Subcutaneous abdominal adipose tissue (tissue), 5 donors: ENCODE measurements around the gene GATAD2A.
"Not testable (repeated sequence)": the region's sequence is repeated elsewhere in the genome, so short reads cannot be mapped to it uniquely, and the experiment has no call there.

Experiments
- H3K27ac ChIP-seq: one replicate; pipeline ENCODE4 v1.7.0; 2013; ENCODE audit warnings: low read depth, mild to moderate bottlenecking, inconsistent platforms, low read length, moderate library complexity
- H3K27me3 ChIP-seq, 5 donors: one replicate each; pipeline ENCODE4 v1.7.0; 2013; ENCODE audit warnings: low read length in 5 of 5, inconsistent platforms in 1 of 5; ENCODE audit not compliant: control insufficient read depth in 5 of 5, insufficient read depth in 4 of 5
- H3K36me3 ChIP-seq, 5 donors: one replicate each; pipeline ENCODE4 v1.7.0; 2013; ENCODE audit warnings: low read length in 5 of 5; ENCODE audit not compliant: control insufficient read depth in 5 of 5, insufficient read depth in 5 of 5
- H3K4me1 ChIP-seq, 5 donors: one replicate each; pipeline ENCODE4 v1.7.0; 2013; ENCODE audit warnings: low read length in 5 of 5, mild to moderate bottlenecking in 3 of 5, moderate library complexity in 1 of 5; ENCODE audit not compliant: control insufficient read depth in 5 of 5, insufficient read depth in 5 of 5
- H3K4me3 ChIP-seq, 5 donors: one replicate each; pipeline ENCODE4 v1.7.0; 2013; ENCODE audit warnings: low read length in 5 of 5, low read depth in 1 of 5
- H3K9ac ChIP-seq, 5 donors: one replicate each; pipeline ENCODE4 v1.7.0; 2013; ENCODE audit warnings: low read length in 5 of 5, mild to moderate bottlenecking in 4 of 5, moderate library complexity in 3 of 5
- H3K9me3 ChIP-seq, 5 donors: one replicate each; pipeline ENCODE4 v1.7.0; 2013; ENCODE audit warnings: low read length in 5 of 5; ENCODE audit not compliant: control insufficient read depth in 5 of 5
- donor health status: healthy.
- donor health status: healthy.
- donor health status: healthy.
- donor health status: healthy.
- donor health status: healthy.

The GATAD2A gene

DNA sequence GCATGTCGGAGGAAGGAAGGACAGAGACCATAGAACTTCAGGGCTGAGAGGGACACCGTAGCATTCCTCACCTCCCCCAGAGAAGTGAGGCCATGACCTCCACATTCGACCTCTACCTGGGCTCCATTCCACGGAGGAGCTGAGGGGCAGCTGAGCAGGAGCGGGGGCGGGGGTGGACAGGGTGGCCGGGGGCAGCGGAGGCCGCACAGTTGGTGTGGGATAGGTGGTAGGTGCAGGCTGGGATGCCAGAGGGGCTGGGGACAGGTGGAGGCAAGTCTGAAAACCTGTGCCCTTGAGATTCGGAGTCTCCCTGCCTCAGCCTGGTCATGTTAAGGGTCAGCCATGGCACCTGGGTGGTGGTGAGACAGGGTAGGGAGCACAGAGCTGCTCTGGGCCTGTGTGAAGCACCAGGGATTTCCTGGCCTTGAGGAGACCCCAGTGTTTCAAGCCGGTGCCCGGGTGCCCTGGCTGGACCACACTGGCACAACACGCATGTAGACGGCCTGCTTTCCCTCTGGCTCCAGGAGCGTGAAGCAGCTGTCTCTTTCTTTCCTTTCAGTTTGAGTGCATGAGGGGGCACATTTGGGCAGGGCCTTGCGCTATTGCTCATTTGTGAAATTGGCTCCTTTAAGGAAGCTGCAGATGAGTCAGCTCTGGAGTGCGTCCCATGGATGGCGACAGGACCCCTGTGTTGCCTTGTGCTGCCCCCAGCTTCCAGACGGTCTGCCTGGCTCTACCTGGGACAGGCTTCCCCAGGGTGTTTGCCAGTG, 58.1 kb downstream of the GATAD2A start:
- Histone ChIP-seq H3K4me1 (peaks cover 22 to 65% (median 63%) of the 10 kb centered on the region in 5 donors), H3K27ac (peak overlapping the region; percentile 57), H3K36me3 (peaks cover 10 to 34% (median 21%) of the 10 kb centered on the region in 5 donors), H3K4me3 (peak overlapping the region in 2 of 5 donors; percentile 30 to 32), H3K9me3 (peaks cover 8 to 14% (median 13%) of the 10 kb centered on the region in 5 donors), H3K27me3 (no peaks in the 10 kb centered on the region), H3K9ac (peak overlapping the region in 2 of 5 donors; percentile 32 to 57)

DNA sequence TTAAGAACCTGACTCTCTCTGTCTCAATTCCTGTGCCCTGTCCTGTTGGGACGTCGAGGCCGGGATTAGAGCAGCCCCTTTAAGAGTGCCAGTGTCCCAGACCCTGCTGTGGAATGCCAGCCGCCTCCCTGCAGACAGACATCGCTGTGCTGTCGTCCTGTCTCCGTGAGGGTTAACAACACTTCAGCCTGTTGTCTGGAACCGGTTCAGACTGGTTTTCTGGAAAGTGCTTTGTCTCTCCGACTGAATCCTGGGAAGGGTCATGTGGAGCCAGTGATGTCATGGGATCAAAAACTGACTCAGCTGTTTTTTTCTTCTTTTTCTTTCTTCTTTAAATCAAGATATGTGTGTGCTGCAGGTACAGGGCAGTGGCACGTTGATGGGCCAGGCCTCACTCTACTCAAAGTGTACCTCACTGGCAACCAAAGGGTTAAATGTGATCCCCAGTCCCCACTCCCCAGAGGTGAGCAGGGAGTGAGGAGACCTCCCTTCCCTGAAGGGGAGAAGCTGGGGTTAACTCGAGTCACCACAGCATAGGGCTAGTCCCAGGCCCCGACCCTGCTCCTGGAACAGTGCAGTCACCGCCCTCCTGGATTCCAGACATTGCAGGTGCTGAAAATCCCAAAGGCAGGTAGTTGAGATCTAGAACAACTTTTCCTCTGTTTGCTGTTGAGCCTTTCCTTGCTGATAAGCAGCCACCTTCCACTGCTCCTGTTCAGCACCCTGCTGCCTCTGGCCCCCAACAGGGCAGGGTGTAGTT, 59.0 kb downstream of the GATAD2A start:
- peaks cover 13 to 34% (median 21%) of the 10 kb centered on the region in 5 donors for H3K36me3 ChIP-seq
- H3K27me3 ChIP-seq: no peaks in the 10 kb centered on the region
- peak overlapping the region in 1 of 5 donors; percentile 9 for H3K4me3 ChIP-seq
- peaks cover 22 to 55% (median 54%) of the 10 kb centered on the region in 5 donors for H3K4me1 ChIP-seq
- peak overlapping the region; percentile 51 for H3K27ac ChIP-seq
- peak overlapping the region in 2 of 5 donors; percentile 29 for H3K9ac ChIP-seq
- H3K9me3 ChIP-seq: peaks cover 9 to 20% (median 17%) of the 10 kb centered on the region in 5 donors

DNA sequence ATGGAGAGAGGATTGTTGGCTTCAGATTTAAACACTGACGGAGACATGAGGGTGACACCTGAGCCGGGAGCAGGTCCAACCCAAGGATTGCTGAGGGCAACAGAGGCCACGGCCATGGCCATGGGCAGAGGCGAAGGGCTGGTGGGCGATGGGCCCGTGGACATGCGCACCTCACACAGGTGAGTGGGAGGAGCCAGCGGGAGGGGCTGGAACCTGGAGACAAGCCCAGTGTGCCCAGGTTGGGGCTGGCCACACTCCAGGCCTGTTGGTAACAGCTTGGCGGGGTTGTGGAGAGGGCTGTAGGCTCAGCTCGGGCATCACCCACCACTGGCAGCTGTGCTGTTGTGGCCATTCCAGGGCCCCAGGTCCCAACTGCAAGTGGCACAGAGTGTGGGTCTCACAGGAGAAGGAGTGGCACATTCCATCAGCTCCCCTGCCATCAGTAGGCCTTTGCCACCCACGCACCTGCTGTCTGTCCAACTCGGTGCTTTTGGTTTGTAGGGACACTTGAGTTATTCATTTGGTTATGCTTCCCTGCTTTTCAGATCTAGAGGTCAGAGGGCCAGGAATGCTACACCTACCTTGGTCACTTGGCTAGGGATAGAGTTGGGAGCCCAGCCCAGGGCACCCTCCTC, 60.1 kb downstream of the GATAD2A start:
- no peak overlapping the region for H3K27ac ChIP-seq
- peaks cover 15 to 45% (median 44%) of the 10 kb centered on the region in 5 donors for H3K4me1 ChIP-seq

DNA sequence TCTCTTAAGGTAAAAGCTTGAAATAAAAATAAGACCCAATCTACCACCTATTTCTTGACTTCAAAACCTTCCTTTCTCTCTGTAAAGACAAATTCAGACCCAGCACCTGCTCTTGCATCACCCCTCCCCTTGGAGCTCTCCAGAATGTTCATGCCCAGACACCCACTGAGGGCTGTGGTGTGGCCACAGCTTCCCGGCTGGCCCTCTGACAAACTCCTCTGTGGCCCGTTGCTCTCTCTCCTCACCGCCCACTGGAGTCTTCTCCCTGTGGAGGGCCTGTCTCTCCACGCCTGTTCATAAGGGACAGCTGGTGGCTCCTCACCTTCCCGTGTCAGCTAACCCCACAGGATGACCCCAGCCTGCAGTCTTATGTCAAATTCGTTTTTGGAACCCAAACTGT, 60.7 kb downstream of the GATAD2A start:
- no peak overlapping the region for H3K27ac ChIP-seq
- H3K36me3 ChIP-seq: peaks cover 13 to 34% (median 21%) of the 10 kb centered on the region in 5 donors
- peaks cover 13 to 41% (median 38%) of the 10 kb centered on the region in 5 donors for H3K4me1 ChIP-seq
- no peak overlapping the region for H3K4me3 ChIP-seq
- peaks cover 9 to 20% (median 17%) of the 10 kb centered on the region in 5 donors for H3K9me3 ChIP-seq
- H3K27me3 ChIP-seq: no peaks in the 10 kb centered on the region
- no peak overlapping the region for H3K9ac ChIP-seq

More for the DNA sequence above, 60.1 kb downstream of the GATAD2A start:
- Histone ChIP-seq H3K27me3 (no peaks in the 10 kb centered on the region), H3K36me3 (peaks cover 13 to 34% (median 21%) of the 10 kb centered on the region in 5 donors), H3K9me3 (peaks cover 9 to 20% (median 17%) of the 10 kb centered on the region in 5 donors), H3K9ac (no peak overlapping the region), H3K4me3 (no peak overlapping the region)

DNA sequence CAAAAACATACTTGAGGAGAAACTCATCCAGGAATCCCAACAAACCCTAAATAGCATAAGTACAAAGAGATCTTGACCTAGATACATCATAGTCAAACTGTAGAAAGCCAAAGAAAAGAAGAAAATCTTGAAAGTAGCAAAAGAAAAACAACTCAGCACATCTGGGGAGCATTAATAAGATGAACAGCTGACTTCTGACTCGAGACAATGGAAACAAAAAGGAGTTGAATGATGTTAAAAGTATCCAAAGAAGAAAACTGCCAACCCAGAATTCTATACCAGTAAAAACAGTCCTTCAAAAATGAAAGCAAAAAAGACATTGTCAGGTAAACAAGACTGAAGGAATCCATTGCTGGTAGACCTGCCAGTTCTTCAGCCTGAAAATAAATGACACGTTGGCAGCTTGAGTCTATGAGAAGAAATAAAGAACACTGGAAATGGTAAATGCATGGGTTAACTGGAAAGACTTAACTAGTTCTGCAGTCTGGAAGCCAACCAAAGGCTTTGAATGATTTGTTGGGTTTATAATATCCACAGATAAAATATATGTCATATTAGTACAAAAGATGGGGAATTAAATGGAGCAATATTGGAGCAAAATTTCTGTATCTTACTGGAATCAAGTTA, 63.1 kb downstream of the GATAD2A start:
- peaks cover 3 to 19% (median 14%) of the 10 kb centered on the region in 5 donors for H3K4me1 ChIP-seq
- no peak overlapping the region for H3K27ac ChIP-seq
- peak overlapping the region in 1 of 5 donors; percentile 7 for H3K4me3 ChIP-seq
- peaks cover 13 to 42% (median 26%) of the 10 kb centered on the region in 5 donors for H3K36me3 ChIP-seq
- peaks cover 9 to 20% (median 17%) of the 10 kb centered on the region in 5 donors for H3K9me3 ChIP-seq
- no peak overlapping the region for H3K9ac ChIP-seq
- H3K27me3 ChIP-seq: no peaks in the 10 kb centered on the region

DNA sequence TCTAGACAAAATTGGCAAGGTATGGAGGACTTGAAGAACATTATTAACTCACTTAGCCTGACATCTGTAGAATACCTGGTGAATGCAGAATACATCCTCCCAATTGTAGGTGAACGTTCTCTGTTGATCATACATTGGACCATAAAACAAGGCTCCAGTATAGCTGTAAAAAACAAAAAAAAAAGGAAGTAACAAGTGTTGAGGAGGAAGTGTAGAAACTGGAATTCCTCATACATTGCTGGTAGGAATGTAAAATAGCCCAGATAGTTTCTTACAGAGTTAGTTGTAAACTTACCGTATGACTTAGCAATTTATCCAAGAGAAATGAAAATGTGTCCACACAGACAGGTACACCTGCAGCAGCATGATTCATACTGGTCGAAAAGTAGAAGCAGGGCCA, 65.1 kb downstream of the GATAD2A start:
- Histone ChIP-seq H3K9ac (no peak overlapping the region), H3K4me3 (no peak overlapping the region), H3K27me3 (no peaks in the 10 kb centered on the region), H3K9me3 (peaks cover 9 to 20% (median 17%) of the 10 kb centered on the region in 5 donors), H3K36me3 (peaks cover 13 to 45% (median 30%) of the 10 kb centered on the region in 5 donors), H3K27ac (no peak overlapping the region), H3K4me1 (peaks cover 0 to 16% (median 6%) of the 10 kb centered on the region in 5 donors)

DNA sequence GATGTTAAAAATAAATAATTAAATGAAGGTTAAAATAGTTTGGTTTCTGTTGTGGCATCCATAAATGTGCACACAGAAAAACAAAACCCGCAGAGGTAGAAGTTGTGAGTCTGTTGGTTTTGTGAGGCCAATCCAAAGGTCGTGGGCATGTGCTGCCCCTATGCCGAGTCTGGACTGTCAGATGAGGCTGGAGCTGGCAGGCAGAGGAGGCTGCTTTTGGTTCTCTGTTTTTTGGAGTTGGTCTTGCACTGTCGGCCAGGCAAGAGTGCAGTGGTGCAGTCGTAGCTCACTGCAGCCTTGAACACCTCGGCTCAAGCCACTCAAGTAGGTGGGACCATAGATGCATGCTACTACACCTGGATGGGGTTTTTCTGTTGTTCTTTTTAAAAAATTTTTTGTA, 66.2 kb downstream of the GATAD2A start:
- peaks cover 11 to 34% (median 19%) of the 10 kb centered on the region in 5 donors for H3K36me3 ChIP-seq
- H3K27ac ChIP-seq: no peak overlapping the region
- H3K27me3 ChIP-seq: no peaks in the 10 kb centered on the region
- no peak overlapping the region for H3K4me3 ChIP-seq
- peaks cover 9 to 20% (median 17%) of the 10 kb centered on the region in 5 donors for H3K9me3 ChIP-seq
- H3K4me1 ChIP-seq: peaks cover 0 to 25% (median 10%) of the 10 kb centered on the region in 5 donors
- H3K9ac ChIP-seq: peak overlapping the region in 1 of 5 donors; percentile 4

DNA sequence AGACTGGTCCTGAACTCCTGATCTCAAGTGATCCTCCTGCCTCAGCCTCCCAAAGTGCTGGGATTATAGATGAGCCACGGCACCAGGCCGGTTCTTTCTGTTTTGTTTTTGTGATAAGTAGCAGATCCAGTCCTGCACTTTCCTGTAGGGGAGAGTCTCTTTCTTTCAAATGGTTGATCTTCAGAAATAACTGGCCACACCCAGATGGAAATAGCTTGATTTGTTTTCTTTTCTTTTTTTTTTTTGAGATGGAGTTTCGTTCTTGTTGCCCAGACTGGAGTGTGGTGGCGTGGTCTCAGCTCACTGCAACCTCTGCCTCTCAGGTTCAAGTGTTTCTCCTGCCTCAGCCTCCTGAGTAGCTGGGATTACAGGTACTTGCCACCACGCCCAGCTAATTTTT, 66.6 kb downstream of the GATAD2A start:
- Histone ChIP-seq H3K9me3 (peaks cover 9 to 20% (median 17%) of the 10 kb centered on the region in 5 donors), H3K4me1 (peaks cover 0 to 25% (median 10%) of the 10 kb centered on the region in 5 donors), H3K36me3 (peaks cover 9 to 31% (median 17%) of the 10 kb centered on the region in 5 donors)
- H3K4me3 ChIP-seq, H3K9ac ChIP-seq, H3K27me3 ChIP-seq, H3K27ac ChIP-seq: not testable (repeated sequence)

DNA sequence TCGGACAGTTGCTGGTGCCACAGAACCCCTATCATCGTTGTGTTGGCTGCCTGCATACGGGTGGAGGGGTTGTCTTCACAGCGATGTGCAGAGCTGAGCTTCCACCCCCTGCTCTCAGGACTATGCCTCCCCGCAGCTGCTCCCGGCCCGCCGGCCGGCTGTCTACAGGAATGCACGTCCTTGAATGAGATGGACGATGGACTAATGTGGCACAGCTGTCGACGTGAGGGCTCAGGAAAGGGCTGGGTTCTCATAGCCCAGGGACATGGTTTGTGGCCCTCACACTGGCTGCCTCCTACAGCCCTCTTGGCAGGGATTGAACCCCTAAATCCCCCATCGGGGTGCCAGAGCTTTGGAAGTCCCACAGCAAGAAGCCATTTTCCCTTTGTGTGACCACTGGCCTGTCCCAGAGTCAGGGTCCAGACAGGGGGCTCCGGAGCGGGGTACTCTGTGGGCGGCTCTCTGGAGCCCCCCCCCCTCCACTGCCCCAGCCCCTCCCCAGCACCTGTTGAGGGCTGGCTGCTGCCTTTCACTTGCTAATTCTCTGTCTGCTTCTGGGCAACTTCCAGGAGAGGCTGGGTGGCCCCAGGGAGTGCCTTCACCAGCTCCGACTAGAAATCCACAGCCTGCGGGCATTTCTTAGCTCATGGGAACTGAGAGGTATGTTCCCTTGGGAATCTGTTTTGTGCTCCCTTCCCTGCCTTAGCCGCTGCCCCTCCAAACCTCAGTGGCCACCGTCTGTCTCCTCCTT, 69.7 kb downstream of the GATAD2A start:
- H3K4me3 ChIP-seq: no peak overlapping the region
- H3K27me3 ChIP-seq: no peaks in the 10 kb centered on the region
- no peak overlapping the region for H3K27ac ChIP-seq
- peak overlapping the region in 1 of 5 donors; percentile 1 for H3K9ac ChIP-seq
- H3K4me1 ChIP-seq: peaks cover 0 to 25% (median 10%) of the 10 kb centered on the region in 5 donors
- H3K36me3 ChIP-seq: peaks cover 0 to 23% (median 13%) of the 10 kb centered on the region in 5 donors
- H3K9me3 ChIP-seq: no peaks in the 10 kb centered on the region
